Lower lobe of right lung (tissue), 2 donors: Measurements from ENCODE around the gene QRICH2. TPM values are rescaled to one million over a fixed set of nuclear protein-coding genes. Genes with fewer than 3 reads are reported as not detected.
A peak's percentile ranks its signal among the peaks of the same experiment; 100 is the strongest.

Experiments used
- ATAC-seq, 2 donors: fragments of 200-7000 bp; cut with Tn5 transposase; one replicate each; pipeline ENCODE4 v1.9.1; 2020 to 2022; ENCODE audit warnings: mild to moderate bottlenecking in 2 of 2, moderate library complexity in 2 of 2
- DNase-seq: peaks from one replicate; pipeline ENCODE4 v3.0.0-alpha.2; 2020
- H3K27ac ChIP-seq: fragments of 200-600 bp; one replicate; pipeline ENCODE4 v1.8.0; 2022
- H3K27me3 ChIP-seq: fragments of 200-600 bp; one replicate; pipeline ENCODE4 v1.8.0; 2022; ENCODE audit warnings: low read depth
- H3K36me3 ChIP-seq: fragments of 200-600 bp; one replicate; pipeline ENCODE4 v1.8.0; 2022; ENCODE audit warnings: mild to moderate bottlenecking
- H3K4me1 ChIP-seq: fragments of 200-600 bp; one replicate; pipeline ENCODE4 v1.8.0; 2022
- H3K4me3 ChIP-seq: fragments of 200-600 bp; one replicate; pipeline ENCODE4 v1.8.0; 2022; ENCODE audit warnings: mild to moderate bottlenecking
- H3K9me3 ChIP-seq: fragments of 200-600 bp; one replicate; pipeline ENCODE4 v1.8.0; 2022
- intact Hi-C: fragments of 100-400 bp; cut with DNase I; formaldehyde crosslinking; loops from one replicate; pipeline ENCODE4 v1.11.0; 2022
- total RNA-seq: library from RNA; stranded (reverse); fragmentation: NEBNext Ultra II Directional; extraction: Animal tissue kit (Norgen Biotek cat#: 25700); gene quantifications from one replicate; pipeline ENCODE4 v1.2.1, GENCODE V29; 2021
- TF ChIP-seq, protein P1 (sequence below): fragments of 200-600 bp; IDR thresholded peaks from one replicate; pipeline ENCODE4 v1.8.0; 2022; ENCODE audit warnings: antibody characterized with exemption, mild to moderate bottlenecking
- donor health status: DM: no; HTN: yes; CAD: no; lungs with severe emphysema.

QRICH2 gene
- total RNA-seq, 1 donor from 2014 or later: 4.5 TPM

DNA sequence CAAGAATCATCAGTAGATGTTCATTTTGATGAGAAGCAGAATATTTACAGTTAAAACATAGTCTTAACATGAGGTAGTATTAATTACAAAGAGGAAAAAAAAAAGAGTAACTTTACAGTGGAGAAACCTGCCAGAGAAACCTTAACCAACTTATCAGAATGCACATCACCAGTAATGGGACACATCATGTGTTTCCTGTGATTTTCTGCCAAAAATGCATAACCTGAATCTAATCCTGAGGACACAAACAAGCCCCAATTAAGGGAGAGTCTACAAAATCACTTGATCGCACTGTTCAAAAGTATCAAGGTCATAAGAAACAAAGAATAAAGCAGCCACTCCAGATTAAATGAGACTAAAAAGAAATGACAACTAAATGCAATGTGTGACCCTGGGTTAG, 18.2 kb upstream of the QRICH2 start:
- intact Hi-C loops: no loop called here
- H3K4me1 ChIP-seq: peaks cover 19% of the 10 kb centered on the region
- H3K27me3 ChIP-seq: no peaks in the 10 kb centered on the region
- no peak overlapping the region for H3K27ac ChIP-seq
- no peak overlapping the region for H3K4me3 ChIP-seq
- ATAC-seq (no peak), DNase-seq (no peak)
- H3K9me3 ChIP-seq: no peaks in the 10 kb centered on the region
- TF ChIP-seq, protein P1, sequence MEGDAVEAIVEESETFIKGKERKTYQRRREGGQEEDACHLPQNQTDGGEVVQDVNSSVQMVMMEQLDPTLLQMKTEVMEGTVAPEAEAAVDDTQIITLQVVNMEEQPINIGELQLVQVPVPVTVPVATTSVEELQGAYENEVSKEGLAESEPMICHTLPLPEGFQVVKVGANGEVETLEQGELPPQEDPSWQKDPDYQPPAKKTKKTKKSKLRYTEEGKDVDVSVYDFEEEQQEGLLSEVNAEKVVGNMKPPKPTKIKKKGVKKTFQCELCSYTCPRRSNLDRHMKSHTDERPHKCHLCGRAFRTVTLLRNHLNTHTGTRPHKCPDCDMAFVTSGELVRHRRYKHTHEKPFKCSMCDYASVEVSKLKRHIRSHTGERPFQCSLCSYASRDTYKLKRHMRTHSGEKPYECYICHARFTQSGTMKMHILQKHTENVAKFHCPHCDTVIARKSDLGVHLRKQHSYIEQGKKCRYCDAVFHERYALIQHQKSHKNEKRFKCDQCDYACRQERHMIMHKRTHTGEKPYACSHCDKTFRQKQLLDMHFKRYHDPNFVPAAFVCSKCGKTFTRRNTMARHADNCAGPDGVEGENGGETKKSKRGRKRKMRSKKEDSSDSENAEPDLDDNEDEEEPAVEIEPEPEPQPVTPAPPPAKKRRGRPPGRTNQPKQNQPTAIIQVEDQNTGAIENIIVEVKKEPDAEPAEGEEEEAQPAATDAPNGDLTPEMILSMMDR: no peak
- H3K36me3 ChIP-seq: peaks cover 90% of the 10 kb centered on the region

DNA sequence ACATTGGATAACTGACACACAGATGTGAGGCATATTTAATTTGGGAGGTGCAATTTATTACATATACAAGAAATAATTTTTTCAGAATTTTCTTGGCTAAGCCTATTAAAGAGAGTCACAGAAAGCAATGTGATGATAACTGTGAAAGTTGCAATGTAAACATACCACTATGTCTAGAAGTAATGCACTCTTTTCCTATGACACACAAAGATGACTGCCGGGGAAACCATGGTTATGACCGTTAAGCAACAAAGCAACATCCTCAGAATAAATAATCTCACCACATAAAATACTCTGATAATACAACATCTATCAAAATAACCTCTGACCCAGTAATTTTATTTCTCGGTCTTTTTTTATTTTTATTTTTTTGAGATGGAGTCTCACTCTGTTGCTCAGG, 10.5 kb upstream of the QRICH2 start:
- no peaks in the 10 kb centered on the region for H3K27me3 ChIP-seq
- DNase-seq (no peak), ATAC-seq (no peak)
- intact Hi-C loops: no loop called here
- H3K9me3 ChIP-seq: no peaks in the 10 kb centered on the region
- TF ChIP-seq, protein P1: no peak
- peaks cover 57% of the 10 kb centered on the region for H3K36me3 ChIP-seq
- H3K4me3 ChIP-seq: no peak overlapping the region
- no peaks in the 10 kb centered on the region for H3K4me1 ChIP-seq
- no peak overlapping the region for H3K27ac ChIP-seq

DNA sequence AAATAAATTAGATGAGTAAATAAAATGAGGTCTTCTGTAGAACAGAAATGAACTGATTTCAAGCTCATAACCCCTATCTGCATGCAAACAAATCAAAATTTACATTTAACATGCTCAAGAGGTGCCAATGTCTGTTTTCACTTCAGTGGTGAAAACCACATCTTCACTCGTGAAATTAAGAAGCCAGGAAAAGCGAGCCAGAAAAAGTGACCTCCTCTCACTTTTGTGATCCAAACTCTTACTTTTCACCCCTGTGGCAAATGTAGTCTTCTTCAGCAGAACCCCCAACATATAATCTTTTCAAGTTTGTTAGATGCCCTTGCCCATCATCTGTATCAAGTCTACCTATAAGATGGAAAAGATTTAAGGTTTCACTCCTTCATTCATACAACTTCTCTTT, 9.5 kb upstream of the QRICH2 start:
- intact Hi-C loops: no loop called here

DNA sequence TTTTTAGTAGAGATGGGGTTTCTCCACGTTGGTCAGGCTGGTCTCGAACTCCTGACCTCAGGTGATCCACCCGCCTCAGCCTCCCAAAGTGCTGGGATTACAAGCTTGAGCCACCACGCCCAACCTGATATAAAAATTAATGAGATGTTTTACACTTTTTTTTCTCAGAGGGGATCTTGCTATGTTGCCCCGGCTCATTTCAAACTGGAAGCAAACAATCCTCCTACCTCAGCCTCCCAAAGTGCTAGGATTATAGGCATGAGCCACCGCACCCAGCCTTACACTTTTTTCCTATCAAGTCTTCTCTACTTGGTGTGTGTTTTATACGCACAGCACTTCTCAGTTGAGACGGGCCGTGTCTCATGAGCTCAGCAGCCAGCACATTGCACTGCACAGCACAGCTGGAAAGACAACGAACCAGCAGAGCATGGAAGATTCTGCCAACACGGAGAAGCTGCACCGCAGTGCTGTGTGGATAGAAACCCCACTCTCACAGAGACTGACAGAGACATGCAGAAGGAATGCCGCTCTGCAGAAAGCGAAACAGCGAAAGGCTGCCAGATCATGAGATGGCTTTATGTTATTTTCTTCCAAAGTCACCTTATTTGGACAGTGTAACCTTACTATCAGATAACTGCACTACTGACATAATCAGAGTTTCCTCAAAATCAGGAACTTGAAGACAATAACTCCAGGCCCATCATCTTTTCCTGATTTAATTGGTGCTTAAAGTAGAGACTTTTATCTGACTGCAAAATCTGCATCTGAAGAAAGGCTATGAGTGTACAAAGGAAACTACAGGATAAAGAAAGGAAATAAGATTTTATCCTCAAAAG, 6.5 kb upstream of the QRICH2 start:
- H3K4me3 ChIP-seq: peak overlapping the region; percentile 1
- no peak overlapping the region for H3K27ac ChIP-seq
- H3K36me3 ChIP-seq: peaks cover 63% of the 10 kb centered on the region
- H3K4me1 ChIP-seq: no peaks in the 10 kb centered on the region
- ATAC-seq: peak in 1 of 2 donors; percentile 15
- no peaks in the 10 kb centered on the region for H3K9me3 ChIP-seq
- no peak for DNase-seq
- TF ChIP-seq, protein P1: no peak
- intact Hi-C loops: no loop called here
- no peaks in the 10 kb centered on the region for H3K27me3 ChIP-seq

More for the DNA sequence above, 9.5 kb upstream of the QRICH2 start:
- no peak for DNase-seq
- Histone ChIP-seq H3K4me1 (no peaks in the 10 kb centered on the region), H3K4me3 (no peak overlapping the region), H3K9me3 (no peaks in the 10 kb centered on the region), H3K36me3 (peaks cover 57% of the 10 kb centered on the region), H3K27me3 (no peaks in the 10 kb centered on the region), H3K27ac (no peak overlapping the region)
- TF ChIP-seq, protein P1: no peak
- no peak for ATAC-seq

DNA sequence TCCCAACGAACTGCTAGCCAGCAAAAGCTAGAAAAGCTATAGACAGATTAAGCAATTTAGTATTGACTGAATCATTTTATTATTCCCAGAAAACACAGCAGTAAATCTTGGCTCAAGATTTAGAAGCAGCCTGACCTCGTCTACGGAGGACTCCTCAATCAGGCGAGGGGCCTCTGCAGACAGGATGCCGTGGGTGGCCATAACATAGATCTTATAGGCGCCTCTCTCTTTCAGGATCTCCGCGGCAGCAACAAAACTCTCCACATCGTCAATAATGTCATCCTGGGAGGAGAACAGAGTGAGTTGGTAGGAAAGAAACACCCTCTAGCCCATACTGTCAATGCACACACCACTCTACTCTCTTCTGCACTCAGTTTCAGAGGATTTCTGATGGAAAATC, 4.7 kb upstream of the QRICH2 start:
- Histone ChIP-seq H3K4me3 (no peak overlapping the region), H3K9me3 (no peaks in the 10 kb centered on the region), H3K4me1 (no peaks in the 10 kb centered on the region), H3K27ac (peak overlapping the region; percentile 9), H3K36me3 (peaks cover 59% of the 10 kb centered on the region), H3K27me3 (no peaks in the 10 kb centered on the region)
- no peak for DNase-seq
- ATAC-seq: no peak
- TF ChIP-seq, protein P1: no peak
- intact Hi-C loops: no loop called here
